H1 (cell line): ENCODE data around the gene TLE3.
A peak's percentile ranks its signal among the peaks of the same experiment; 100 is the strongest.

Source experiments
- ATF2 ChIP-seq: IDR thresholded peaks from 2 replicates; pipeline ENCODE4 v1.6.1; 2012; ENCODE audit warnings: low read length, inconsistent platforms
- ATF3 ChIP-seq: IDR thresholded peaks from 2 replicates; pipeline ENCODE4 v1.6.1; 2011; ENCODE audit warnings: low read depth, mild to moderate bottlenecking, low read length; ENCODE audit not compliant: insufficient read depth
- BCL11A ChIP-seq, 2 experiments: IDR thresholded peaks; one replicate each; pipeline ENCODE4 v1.6.1; 2011; ENCODE audit warnings: low read depth in 2 of 2, low read length in 2 of 2, mild to moderate bottlenecking in 2 of 2
- BRCA1 ChIP-seq: IDR thresholded peaks from 2 replicates; pipeline ENCODE4 v1.6.1; 2012; ENCODE audit warnings: low read depth, low read length, improper control_type of control experiment
- EP300 ChIP-seq, 2 experiments: IDR thresholded peaks; 1 replicate in 1 of 2; 2 replicates in 1 of 2; pipeline ENCODE4 v1.6.1; 2011 to 2012; ENCODE audit warnings: low read depth in 2 of 2, low read length in 2 of 2, mild to moderate bottlenecking in 2 of 2, borderline replicate concordance in 1 of 2, inconsistent platforms in 1 of 2, moderate library complexity in 1 of 2
- POLR2A ChIP-seq, 2 experiments: IDR thresholded peaks; 1 replicate in 1 of 2; 2 replicates in 1 of 2; pipeline ENCODE4 v1.6.1; 2011; ENCODE audit warnings: low read depth in 2 of 2, low read length in 2 of 2, mild to moderate bottlenecking in 2 of 2; ENCODE audit errors: control extremely low read depth in 1 of 2
- POLR2AphosphoS5 ChIP-seq: IDR thresholded peaks from 2 replicates; pipeline ENCODE4 v1.6.1; 2011; ENCODE audit warnings: low read depth, low read length
- RNF2 ChIP-seq: fragments of 200-900, 300-1000 bp; sonication (generic); IDR thresholded peaks from 2 replicates; pipeline ENCODE4 v1.7.1; 2016; ENCODE audit warnings: borderline replicate concordance, low read depth, mild to moderate bottlenecking, antibody characterized with exemption, low read length; ENCODE audit not compliant: poor library complexity, severe bottlenecking; ENCODE audit errors: missing control alignments
- TF ChIP-seq, protein P1 (sequence below), 3 experiments: IDR thresholded peaks; 1 replicate in 2 of 3; 2 replicates in 1 of 3; pipeline versions ENCODE4 v1.5.1 to v1.6.1; 2011; ENCODE audit warnings: low read length in 3 of 3, mild to moderate bottlenecking in 3 of 3, inconsistent platforms in 2 of 3, low read depth in 1 of 3, moderate library complexity in 1 of 3; ENCODE audit not compliant: insufficient read depth in 1 of 3; ENCODE audit errors: control extremely low read depth in 1 of 3

DNA sequence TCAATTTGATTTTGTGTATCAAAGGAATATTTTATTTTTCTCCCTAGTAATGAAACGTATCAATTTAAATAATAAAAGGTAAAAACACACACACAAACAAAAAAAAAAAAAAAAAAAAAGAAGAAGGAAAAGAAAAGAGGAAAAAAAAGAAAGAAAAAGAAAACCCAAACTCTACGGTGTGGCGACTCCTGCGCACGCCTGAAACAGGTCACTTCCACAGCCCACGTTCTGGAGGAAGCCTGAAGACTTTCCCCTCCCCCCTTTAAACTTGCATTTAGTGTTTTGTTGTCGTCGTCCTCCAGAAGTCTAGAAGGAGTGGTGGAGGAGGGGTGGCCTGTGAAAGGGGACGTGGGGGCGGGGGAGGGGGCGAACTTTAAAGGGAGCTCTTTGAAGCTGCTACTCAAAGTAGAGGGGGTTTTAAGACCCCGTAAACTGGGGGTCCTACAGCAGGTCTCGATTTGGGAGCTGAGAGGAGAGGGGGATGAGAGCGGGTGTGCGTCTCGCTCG, 2.3 kb upstream of the TLE3 start:
- TF ChIP-seq BCL11A (IDR thresholded peaks at IDR 0.05; ENCODE audit: low read depth in 2 of 2, low read length in 2 of 2) (no peak), ATF3 (no peak), POLR2A (IDR thresholded peaks at IDR 0.05; ENCODE audit: control extremely low read depth in 1 of 2, low read depth in 2 of 2, low read length in 2 of 2) (peak in 1 of 2 experiments; percentile 34; a peak in 1 of 3 replicates), ATF2 (no peak), BRCA1 (no peak), EP300 (IDR thresholded peaks at IDR 0.05; ENCODE audit: borderline replicate concordance in 1 of 2, low read depth in 2 of 2, low read length in 2 of 2) (no peak), RNF2 (no peak), POLR2AphosphoS5 (no peak)
- TF ChIP-seq, protein P1, sequence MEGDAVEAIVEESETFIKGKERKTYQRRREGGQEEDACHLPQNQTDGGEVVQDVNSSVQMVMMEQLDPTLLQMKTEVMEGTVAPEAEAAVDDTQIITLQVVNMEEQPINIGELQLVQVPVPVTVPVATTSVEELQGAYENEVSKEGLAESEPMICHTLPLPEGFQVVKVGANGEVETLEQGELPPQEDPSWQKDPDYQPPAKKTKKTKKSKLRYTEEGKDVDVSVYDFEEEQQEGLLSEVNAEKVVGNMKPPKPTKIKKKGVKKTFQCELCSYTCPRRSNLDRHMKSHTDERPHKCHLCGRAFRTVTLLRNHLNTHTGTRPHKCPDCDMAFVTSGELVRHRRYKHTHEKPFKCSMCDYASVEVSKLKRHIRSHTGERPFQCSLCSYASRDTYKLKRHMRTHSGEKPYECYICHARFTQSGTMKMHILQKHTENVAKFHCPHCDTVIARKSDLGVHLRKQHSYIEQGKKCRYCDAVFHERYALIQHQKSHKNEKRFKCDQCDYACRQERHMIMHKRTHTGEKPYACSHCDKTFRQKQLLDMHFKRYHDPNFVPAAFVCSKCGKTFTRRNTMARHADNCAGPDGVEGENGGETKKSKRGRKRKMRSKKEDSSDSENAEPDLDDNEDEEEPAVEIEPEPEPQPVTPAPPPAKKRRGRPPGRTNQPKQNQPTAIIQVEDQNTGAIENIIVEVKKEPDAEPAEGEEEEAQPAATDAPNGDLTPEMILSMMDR (IDR thresholded peaks at IDR 0.05; ENCODE audit: control extremely low read depth in 1 of 3, insufficient read depth in 1 of 3, low read depth in 1 of 3, low read length in 3 of 3), result no peak
